Spleen (tissue), 11 donors: Measurements from ENCODE around the gene FNDC3A. TPM values are rescaled to one million over a fixed set of nuclear protein-coding genes. Genes with fewer than 3 reads are reported as not detected.
"Not testable (repeated sequence)": the region's sequence is repeated elsewhere in the genome, so short reads cannot be mapped to it uniquely, and the experiment has no call there.

Experiments used
- DNase-seq: peaks from one replicate; pipeline ENCODE4 v3.0.0-alpha.2; 2020
- H3K27ac ChIP-seq, 8 donors: fragments of 200-600 bp; sonication (generic) in 7 of 8; 1 replicate in 4 of 8; 2 replicates in 4 of 8; pipeline versions ENCODE4 v1.5.0 to v1.8.0; 2016 to 2021; ENCODE audit warnings: inconsistent platforms in 4 of 8, mild to moderate bottlenecking in 4 of 8, moderate library complexity in 1 of 8
- H3K27me3 ChIP-seq, 7 donors: fragments of 200-600 bp; sonication (generic) in 6 of 7; replicated peaks in 1 of 7; 1 replicate in 4 of 7; 2 replicates in 3 of 7; pipeline versions ENCODE4 v1.5.0 to v1.8.0; 2016 to 2021; ENCODE audit warnings: inconsistent platforms in 3 of 7, mild to moderate bottlenecking in 1 of 7
- H3K36me3 ChIP-seq, 6 donors: fragments of 200-600 bp; sonication (generic) in 5 of 6; 1 replicate in 4 of 6; 2 replicates in 2 of 6; pipeline versions ENCODE4 v1.5.0 to v1.8.0; 2016 to 2021; ENCODE audit warnings: inconsistent platforms in 2 of 6
- H3K4me1 ChIP-seq, 6 donors: fragments of 200-600 bp; sonication (generic) in 5 of 6; 1 replicate in 3 of 6; 2 replicates in 3 of 6; pipeline versions ENCODE4 v1.5.0 to v1.8.0; 2016 to 2021; ENCODE audit warnings: inconsistent platforms in 3 of 6
- H3K4me3 ChIP-seq, 8 donors: fragments of 200-600 bp; sonication (generic) in 7 of 8; 1 replicate in 4 of 8; 2 replicates in 4 of 8; pipeline versions ENCODE4 v1.5.0 to v1.8.0; 2016 to 2021; ENCODE audit warnings: inconsistent platforms in 4 of 8, mild to moderate bottlenecking in 4 of 8, moderate library complexity in 2 of 8
- H3K9me3 ChIP-seq, 8 donors: fragments of 200-600 bp; sonication (generic) in 7 of 8; 1 replicate in 4 of 8; 2 replicates in 4 of 8; pipeline versions ENCODE4 v1.5.0 to v1.8.0; 2016 to 2021; ENCODE audit warnings: inconsistent platforms in 4 of 8
- CTCF ChIP-seq, 11 experiments: fragments of 200-600 bp in 7 of 11; fragments of 450-650 bp in 4 of 11; sonication (generic) in 4 of 11; IDR thresholded peaks in 8 of 11; conservative IDR thresholded peaks in 3 of 11; 1 replicate in 7 of 11; 2 replicates in 4 of 11; pipeline versions ENCODE4 v1.4.0 to v1.8.0; 2016 to 2021; ENCODE audit warnings: antibody characterized with exemption in 11 of 11, inconsistent platforms in 4 of 11, mild to moderate bottlenecking in 1 of 11
- POLR2A ChIP-seq, 3 donors: fragments of 450-650 bp; IDR thresholded peaks; one replicate each; pipeline ENCODE4 v1.5.1; 2017; ENCODE audit warnings: antibody characterized with exemption in 3 of 3, mild to moderate bottlenecking in 1 of 3
- POLR2AphosphoS5 ChIP-seq, 3 donors: sonication (generic); formaldehyde crosslinking; IDR thresholded peaks; one replicate each; pipeline ENCODE4 v1.5.1; 2017; ENCODE audit warnings: antibody characterized with exemption in 3 of 3
- WGBS, 5 donors: extraction: QIAGEN DNeasy Blood & Tissue Kit in 3 of 5; methylation state at CpG; one replicate each; pipeline versions ENCODE4 v1.1.5 to v1.1.7; 2013 to 2018; 5-methylcytosine and 5-hydroxymethylcytosine counted together
- intact Hi-C: fragments of 100-400 bp; cut with DNase I; formaldehyde crosslinking; loops from one replicate; pipeline ENCODE4 v1.15.0; 2023; ENCODE audit warnings: low total_unique reads
- polyA plus RNA-seq, 3 donors: library from polyadenylated mRNA; stranded (reverse); fragments of 200-250 nt; gene quantifications; one replicate each; pipeline ENCODE4 v1.2.1, GENCODE V29; 2013
- total RNA-seq, 7 donors: library from RNA; depleted of rRNA in 3 of 7; stranded (reverse); fragments of >200 nt in 3 of 7; fragmentation: NEBNext Ultra II Directional in 4 of 7; extraction: Animal tissue kit (Norgen Biotek cat#: 25700) in 4 of 7; gene quantifications; one replicate each; pipeline versions ENCODE4 v1.1.0 to v1.2.1, GENCODE V29; 2016 to 2021
- donor health status: healthy with polysubstance abuse.
- donor health status: DM: no; HTN: no; CAD: no; lungs with moderate emphysema.
- donor health status: DM: no; HTN: no; CAD: no.
- donor health status: Bipolar disorder and iron deficiency.
- donor health status: healthy.
- donor health status: DM: no; HTN: no; CAD: no.
- donor health status: DM: yes; HTN: yes; CAD: no.

Gene FNDC3A
- total and polyA plus RNA-seq, 10 donors, result 11.2 to 83.7 (median 53.8) TPM

- Histone ChIP-seq H3K27ac (no peak overlapping the region), H3K9me3 (peaks cover 0 to 14% (median 13%) of the 10 kb centered on the region in 8 donors), H3K36me3 (no peaks in the 10 kb centered on the region), H3K4me3 (no peak overlapping the region), H3K4me1 (peaks cover 0 to 19% (median 9%) of the 10 kb centered on the region in 6 donors), H3K27me3 (no peaks in the 10 kb centered on the region)
- TF ChIP-seq POLR2AphosphoS5 (IDR thresholded peaks at IDR 0.05), result no peak
- TF ChIP-seq CTCF (IDR thresholded peaks at IDR 0.05 in 8 of 11, conservative IDR thresholded peaks at IDR 0.05 in 3 of 11), result no peak
- TF ChIP-seq POLR2A (IDR thresholded peaks at IDR 0.05), result no peak
- no peak for DNase-seq
- intact Hi-C loops, result no loop called here
Observed at GRCh38 chr13:48993150-48993549, 17.4 kb downstream of the FNDC3A start.

- WGBS, 5 donors, result 80 to 92% (median 87%) methylated on average over 2 of the region's 2 CpGs
Observed at GRCh38 chr13:48994706-48995105, 19.0 kb downstream of the FNDC3A start.

GRCh38 chr13:48998641-48999292 lies 23.1 kb downstream of the FNDC3A start:
- Histone ChIP-seq H3K4me3 (no peak overlapping the region), H3K4me1 (peaks cover 0 to 12% (median 9%) of the 10 kb centered on the region in 6 donors), H3K27ac (no peak overlapping the region), H3K36me3 (peaks cover 0 to 16% (median 0%) of the 10 kb centered on the region in 6 donors), H3K27me3 (no peaks in the 10 kb centered on the region), H3K9me3 (peaks cover 7 to 34% (median 29%) of the 10 kb centered on the region in 8 donors)
- no peak for DNase-seq
- WGBS, 5 donors, result 53 to 88% (median 59%) methylated on average over 5 of the region's 5 CpGs
- intact Hi-C loops, result no loop called here
- no peak for TF ChIP-seq POLR2AphosphoS5 (IDR thresholded peaks at IDR 0.05)
- TF ChIP-seq POLR2A (IDR thresholded peaks at IDR 0.05), result no peak
- TF ChIP-seq CTCF (IDR thresholded peaks at IDR 0.05 in 8 of 11, conservative IDR thresholded peaks at IDR 0.05 in 3 of 11), result no peak

More at GRCh38 chr13:48994706-48995105, 19.0 kb downstream of the FNDC3A start:
- DNase-seq, result no peak
- Histone ChIP-seq H3K4me1 (peaks cover 0 to 19% (median 9%) of the 10 kb centered on the region in 6 donors), H3K4me3 (no peak overlapping the region), H3K27me3 (no peaks in the 10 kb centered on the region), H3K9me3 (peaks cover 0 to 24% (median 19%) of the 10 kb centered on the region in 8 donors), H3K27ac (no peak overlapping the region), H3K36me3 (peaks cover 0 to 5% (median 0%) of the 10 kb centered on the region in 6 donors)
- TF ChIP-seq POLR2A (IDR thresholded peaks at IDR 0.05) (no peak), POLR2AphosphoS5 (IDR thresholded peaks at IDR 0.05) (no peak), CTCF (IDR thresholded peaks at IDR 0.05 in 8 of 11, conservative IDR thresholded peaks at IDR 0.05 in 3 of 11) (no peak)
- intact Hi-C loops, result no loop called here

- peaks cover 0 to 16% (median 0%) of the 10 kb centered on the region in 6 donors for H3K36me3 ChIP-seq
- no peaks in the 10 kb centered on the region for H3K27me3 ChIP-seq
- no peak for DNase-seq
Observed at GRCh38 chr13:49000247-49000646, 24.5 kb downstream of the FNDC3A start.

GRCh38 chr13:49018986-49019635 lies 43.4 kb downstream of the FNDC3A start:
- H3K4me3 ChIP-seq, DNase-seq, H3K27ac ChIP-seq, H3K27me3 ChIP-seq, intact Hi-C loops, H3K4me1 ChIP-seq: not testable (repeated sequence)
- 96 to 98% (median 98%) methylated on average over 26 to 28 of the region's 28 CpGs for WGBS, 5 donors
- H3K36me3 ChIP-seq, result peaks cover 0 to 13% (median 0%) of the 10 kb centered on the region in 6 donors
- peaks cover 0 to 26% (median 12%) of the 10 kb centered on the region in 8 donors for H3K9me3 ChIP-seq

More at GRCh38 chr13:49000247-49000646, 24.5 kb downstream of the FNDC3A start:
- WGBS, 5 donors, result 91 to 100% (median 98%) methylated on average over 1 of the region's 1 CpG
- no peak overlapping the region for H3K4me3 ChIP-seq
- TF ChIP-seq CTCF (IDR thresholded peaks at IDR 0.05 in 8 of 11, conservative IDR thresholded peaks at IDR 0.05 in 3 of 11), result no peak
- TF ChIP-seq POLR2AphosphoS5 (IDR thresholded peaks at IDR 0.05), result no peak
- no peak for TF ChIP-seq POLR2A (IDR thresholded peaks at IDR 0.05)
- peaks cover 7 to 34% (median 29%) of the 10 kb centered on the region in 8 donors for H3K9me3 ChIP-seq
- H3K27ac ChIP-seq, result no peak overlapping the region
- peaks cover 0 to under 1% (median 0%) of the 10 kb centered on the region in 6 donors for H3K4me1 ChIP-seq
- intact Hi-C loops, result no loop called here
